Lower lobe of right lung (tissue), 2 donors: ENCODE data around the gene KRTAP12-2. TPM values are rescaled to one million over a fixed set of nuclear protein-coding genes. Genes with fewer than 3 reads are reported as not detected.

Experiments
- ATAC-seq, 2 donors: fragments of 200-7000 bp; cut with Tn5 transposase; one replicate each; pipeline ENCODE4 v1.9.1; 2020 to 2022; ENCODE audit warnings: mild to moderate bottlenecking in 2 of 2, moderate library complexity in 2 of 2
- DNase-seq: peaks from one replicate; pipeline ENCODE4 v3.0.0-alpha.2; 2020
- H3K27ac ChIP-seq: fragments of 200-600 bp; one replicate; pipeline ENCODE4 v1.8.0; 2022
- H3K27me3 ChIP-seq: fragments of 200-600 bp; one replicate; pipeline ENCODE4 v1.8.0; 2022; ENCODE audit warnings: low read depth
- H3K36me3 ChIP-seq: fragments of 200-600 bp; one replicate; pipeline ENCODE4 v1.8.0; 2022; ENCODE audit warnings: mild to moderate bottlenecking
- H3K4me1 ChIP-seq: fragments of 200-600 bp; one replicate; pipeline ENCODE4 v1.8.0; 2022
- H3K4me3 ChIP-seq: fragments of 200-600 bp; one replicate; pipeline ENCODE4 v1.8.0; 2022; ENCODE audit warnings: mild to moderate bottlenecking
- H3K9me3 ChIP-seq: fragments of 200-600 bp; one replicate; pipeline ENCODE4 v1.8.0; 2022
- CTCF ChIP-seq: fragments of 200-600 bp; IDR thresholded peaks from one replicate; pipeline ENCODE4 v1.8.0; 2022; ENCODE audit warnings: antibody characterized with exemption, mild to moderate bottlenecking
- intact Hi-C: fragments of 100-400 bp; cut with DNase I; formaldehyde crosslinking; loops from one replicate; pipeline ENCODE4 v1.11.0; 2022
- total RNA-seq: library from RNA; stranded (reverse); fragmentation: NEBNext Ultra II Directional; extraction: Animal tissue kit (Norgen Biotek cat#: 25700); gene quantifications from one replicate; pipeline ENCODE4 v1.2.1, GENCODE V29; 2021
- donor health status: DM: no; HTN: yes; CAD: no; lungs with severe emphysema.

The KRTAP12-2 gene
- total RNA-seq, 1 donor from 2014 or later: not detected

- Histone ChIP-seq H3K27ac (no peak within 1 kb of the TSS), H3K36me3 (no peaks in the 10 kb centered on the region), H3K4me1 (no peaks in the 10 kb centered on the region), H3K9me3 (no peaks in the 10 kb centered on the region), H3K27me3 (peaks cover 9% of the 10 kb centered on the region), H3K4me3 (no peak within 1 kb of the TSS)
- TF ChIP-seq CTCF: no peak
- ATAC-seq: no peak
- DNase-seq: no peak
- intact Hi-C loops: no loop called here
These were observed 15.3 kb upstream of the KRTAP12-2 start, which contains the start of gene KRTAP12-1 for GRCh38 chr21:44681861-44682579. Gene KRTAP12-1 (minus strand): TSS chr21:44682163. CDS start chr21:44682123, 40 bp downstream.

DNA sequence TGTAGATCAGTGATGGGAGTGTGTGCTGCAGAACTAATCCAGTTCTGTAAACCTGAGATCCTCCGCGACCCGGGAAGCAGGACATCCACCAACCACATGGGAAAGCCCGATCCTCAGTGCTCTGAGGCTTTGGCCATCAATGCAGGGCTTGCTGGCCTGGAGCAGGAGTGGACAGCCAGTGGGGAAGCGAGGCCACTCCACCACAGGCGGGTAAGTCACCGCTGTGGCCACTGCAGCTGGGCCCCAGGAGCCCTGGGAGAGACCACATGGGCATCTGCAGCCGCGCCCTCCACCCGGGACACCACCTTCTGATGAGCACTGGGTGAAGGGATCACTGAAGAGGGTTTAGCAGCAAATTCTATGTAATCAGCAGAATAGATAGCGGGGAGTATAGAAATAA, 14.4 kb upstream of the KRTAP12-2 start:
- Histone ChIP-seq H3K27me3 (peaks cover under 1% of the 10 kb centered on the region), H3K36me3 (no peaks in the 10 kb centered on the region), H3K4me3 (no peak overlapping the region), H3K27ac (no peak overlapping the region), H3K4me1 (no peaks in the 10 kb centered on the region), H3K9me3 (no peaks in the 10 kb centered on the region)
- TF ChIP-seq CTCF: no peak
- intact Hi-C loops: no loop called here
- ATAC-seq: no peak
- DNase-seq: no peak

- no peak for TF ChIP-seq CTCF
- H3K4me3 ChIP-seq: no peak overlapping the region
- H3K27me3 ChIP-seq: no peaks in the 10 kb centered on the region
- ATAC-seq (no peak), DNase-seq (no peak)
- H3K4me1 ChIP-seq: no peaks in the 10 kb centered on the region
- no peak overlapping the region for H3K27ac ChIP-seq
- intact Hi-C loops: no loop called here
- H3K9me3 ChIP-seq: peaks cover 6% of the 10 kb centered on the region
- H3K36me3 ChIP-seq: no peaks in the 10 kb centered on the region
These were observed 11.2 kb upstream of the KRTAP12-2 start for GRCh38 chr21:44677881-44678280.

DNA sequence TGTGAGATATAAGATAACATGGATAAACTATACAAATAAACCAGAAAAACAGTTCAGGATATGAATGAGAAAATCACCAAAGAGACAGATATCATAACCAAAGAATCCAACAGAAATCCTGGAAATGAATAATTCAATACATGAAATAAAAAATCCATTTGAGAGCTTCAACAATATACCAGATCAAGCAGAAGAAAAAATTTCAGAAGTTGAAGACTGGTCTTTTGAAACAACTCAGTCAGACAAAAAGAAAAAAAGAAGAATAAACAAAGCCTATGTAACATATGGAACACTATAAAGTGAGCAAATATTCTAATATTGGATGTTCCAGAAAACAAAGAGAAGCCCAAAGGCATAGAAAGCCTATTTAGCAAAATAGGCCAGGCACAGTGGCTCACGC, 5.2 kb upstream of the KRTAP12-2 start:
- ATAC-seq: no peak
- DNase-seq: no peak
- no peak for TF ChIP-seq CTCF
- no peaks in the 10 kb centered on the region for H3K4me1 ChIP-seq
- intact Hi-C loops: no loop called here
- H3K27ac ChIP-seq: no peak overlapping the region
- peaks cover 14% of the 10 kb centered on the region for H3K9me3 ChIP-seq
- H3K4me3 ChIP-seq: no peak overlapping the region
- no peaks in the 10 kb centered on the region for H3K27me3 ChIP-seq
- no peaks in the 10 kb centered on the region for H3K36me3 ChIP-seq

GRCh38 chr21:44670642-44671432, 4.1 kb upstream of the KRTAP12-2 start:
- DNase-seq: no peak
- intact Hi-C loops: no loop called here

More at GRCh38 chr21:44670642-44671432, 4.1 kb upstream of the KRTAP12-2 start:
- Histone ChIP-seq H3K4me3 (no peak overlapping the region), H3K36me3 (no peaks in the 10 kb centered on the region), H3K27me3 (no peaks in the 10 kb centered on the region), H3K9me3 (peaks cover 14% of the 10 kb centered on the region), H3K4me1 (no peaks in the 10 kb centered on the region), H3K27ac (no peak overlapping the region)
- no peak for TF ChIP-seq CTCF
- ATAC-seq: no peak
